GM19035 (cell line): ENCODE results near the gene STK32C.
A peak's percentile ranks its signal among the peaks of the same experiment; 100 is the strongest.

Experiments used
- ATAC-seq: cut with Tn5 transposase; IDR thresholded peaks from one replicate; pipeline ENCODE4 v1.9.1; 2021; ENCODE audit not compliant: unreplicated experiment

STK32C gene

DNA sequence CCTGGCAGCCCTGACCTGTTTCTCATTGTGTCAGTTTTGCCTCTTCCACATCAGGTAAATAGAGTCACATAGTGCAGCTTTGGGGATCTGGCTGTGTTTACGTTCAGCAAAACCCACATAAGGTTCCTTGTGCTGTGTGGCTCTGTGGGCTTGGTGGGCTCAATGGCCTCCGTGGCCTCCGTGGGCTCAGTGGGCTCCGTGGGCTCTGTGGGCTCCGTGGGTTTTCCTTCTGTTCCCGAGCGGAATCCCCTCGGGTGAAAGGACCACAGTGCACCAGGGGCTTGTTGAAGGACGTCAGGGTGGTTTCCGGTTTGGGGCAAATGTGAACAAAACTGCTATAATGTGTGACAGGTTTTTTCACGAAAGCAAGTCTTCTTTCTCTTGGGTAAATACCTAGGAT, 133.5 kb downstream of the STK32C start:
- ATAC-seq = no peak

DNA sequence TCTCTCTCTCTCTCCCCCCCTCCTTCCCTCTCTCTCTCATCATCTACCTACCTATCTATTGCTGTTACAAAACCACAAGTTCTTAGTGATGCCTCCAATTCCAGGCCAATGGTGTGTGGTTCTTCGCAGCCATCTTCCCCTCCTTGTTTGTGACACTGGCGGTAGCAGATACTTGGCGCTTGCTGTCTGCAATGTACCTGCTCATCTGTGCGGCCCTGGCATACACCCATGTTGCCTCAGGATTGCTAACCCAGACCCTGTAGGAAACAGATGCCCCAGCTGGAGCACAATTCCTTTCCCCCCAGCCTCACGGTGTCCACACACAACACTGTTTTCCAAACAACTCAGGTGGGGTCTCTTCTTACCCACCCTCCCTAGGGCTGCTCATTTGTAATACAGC, 134.6 kb downstream of the STK32C start:
- no peak for ATAC-seq

DNA sequence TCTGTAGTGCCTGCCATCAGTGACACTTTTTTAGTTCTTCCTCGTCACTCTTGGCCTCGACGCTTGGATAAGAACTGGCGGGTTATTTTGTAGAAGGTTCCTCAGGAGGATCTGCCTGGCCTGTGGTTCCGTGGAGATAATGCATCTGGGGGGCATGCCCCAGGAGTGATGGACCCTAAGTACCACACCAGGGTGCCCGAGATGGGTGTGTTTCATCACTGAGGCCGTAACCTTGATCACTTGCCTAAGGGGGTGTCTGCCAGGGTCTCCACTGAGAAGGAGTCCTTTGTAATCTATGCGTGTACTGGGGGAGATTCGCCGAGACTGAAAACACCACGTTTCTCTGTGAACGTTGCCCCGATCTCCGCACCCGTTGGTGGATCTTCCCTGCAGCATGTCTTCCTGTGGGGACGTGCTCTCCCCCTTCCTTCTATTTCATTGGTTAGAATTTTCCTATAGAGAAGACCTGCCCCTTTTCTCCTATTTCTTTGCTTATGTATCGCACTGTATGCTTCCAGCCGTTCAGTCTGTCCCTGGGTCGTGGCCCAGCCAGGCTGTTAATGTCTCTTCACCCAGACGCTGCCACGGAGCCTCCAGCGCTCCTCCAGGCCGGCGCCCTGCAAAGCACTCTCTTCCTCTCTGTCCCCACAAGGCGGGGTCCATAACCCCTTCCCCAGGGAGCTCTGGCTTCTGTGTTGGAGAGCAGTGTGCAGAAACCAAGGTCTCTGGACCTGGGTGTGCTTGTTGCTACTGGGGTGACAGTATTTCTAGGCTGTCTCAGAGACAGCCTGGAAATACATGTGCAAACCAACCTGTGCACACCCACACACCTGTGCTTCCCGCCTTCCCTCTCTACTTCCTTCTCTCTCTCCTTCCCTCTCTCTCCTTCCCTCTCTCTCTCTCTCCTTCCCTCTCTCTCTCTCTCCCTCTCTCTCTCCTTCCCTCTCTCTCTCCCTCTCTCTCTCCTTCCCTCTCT, 135.4 kb downstream of the STK32C start:
- ATAC-seq = no peak

DNA sequence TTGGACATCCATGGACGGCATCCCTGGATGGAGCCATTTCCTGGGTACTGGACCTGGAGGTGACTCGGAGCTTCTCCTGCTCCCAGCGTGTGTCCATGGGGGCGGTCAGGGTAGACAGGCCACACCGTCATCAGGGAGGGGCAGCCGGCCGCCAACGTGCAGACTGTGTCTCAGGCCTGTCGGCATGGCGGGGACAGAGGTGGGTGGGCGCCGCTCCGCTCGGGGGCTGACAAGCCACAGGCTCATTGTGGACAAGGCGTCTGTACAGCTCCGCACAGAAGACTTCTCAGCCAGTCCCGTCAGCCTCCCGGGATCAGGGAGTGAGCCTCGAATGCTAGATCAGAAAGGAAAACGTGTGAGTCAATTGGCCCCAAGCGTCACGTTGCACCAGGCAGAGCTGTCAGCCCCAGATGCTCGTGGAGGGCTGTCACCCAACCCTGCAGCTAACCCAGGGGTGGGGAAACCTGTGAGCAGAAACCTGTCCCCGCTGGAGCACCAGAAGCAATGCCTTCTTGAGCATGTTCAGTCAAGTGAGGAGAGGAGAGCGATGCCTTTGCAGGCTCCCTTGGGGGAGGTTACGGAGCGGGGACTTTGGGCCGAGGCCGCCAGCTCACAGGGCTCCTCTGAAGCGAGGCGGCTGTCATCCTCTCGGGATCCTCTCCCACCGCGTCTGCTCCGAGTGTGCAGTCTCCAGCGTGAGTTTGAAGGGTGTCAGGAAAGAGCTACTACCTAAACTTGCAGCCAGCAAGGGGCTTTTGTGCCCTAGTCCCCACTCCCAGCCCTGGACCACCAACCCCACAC, 137.0 kb downstream of the STK32C start:
- no peak for ATAC-seq

DNA sequence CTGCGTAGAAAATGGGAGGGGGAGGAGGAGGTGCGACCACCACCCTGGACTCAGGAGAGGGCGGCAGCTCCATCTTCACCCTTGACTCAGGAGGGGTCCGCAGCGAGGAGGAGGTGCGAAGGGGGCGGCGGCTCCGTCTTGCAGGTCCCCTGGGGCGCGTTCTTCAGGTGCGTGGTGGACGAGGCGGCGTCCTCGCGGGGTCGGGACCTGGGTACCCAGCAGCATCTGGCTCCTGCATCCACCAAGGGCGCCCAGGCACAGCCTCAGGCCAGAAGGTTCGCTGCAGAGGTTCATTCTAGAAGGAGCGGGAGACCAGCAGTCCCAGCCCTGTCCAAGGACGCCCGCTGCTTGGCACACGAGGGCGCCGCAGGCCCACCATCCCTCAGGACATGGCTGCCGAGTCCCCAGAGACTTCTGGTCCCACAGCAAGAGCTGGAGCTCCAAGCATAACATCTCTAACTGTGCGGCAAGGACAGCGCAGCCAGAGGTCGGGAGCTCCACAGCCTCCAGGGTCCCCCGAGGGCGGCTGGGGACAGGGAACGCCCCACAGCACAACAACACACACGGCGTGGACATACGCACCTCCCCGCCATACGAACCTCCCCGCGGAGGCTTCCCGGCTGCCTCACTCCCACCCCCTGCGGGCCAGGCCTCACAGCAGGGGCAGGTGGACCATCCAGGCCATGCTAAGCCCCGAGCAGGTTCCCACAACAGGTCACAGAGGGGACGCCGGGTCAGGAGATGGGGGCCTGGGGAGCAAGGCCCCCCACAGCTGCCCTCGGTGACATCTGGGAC, 137.8 kb downstream of the STK32C start:
- no peak for ATAC-seq

DNA sequence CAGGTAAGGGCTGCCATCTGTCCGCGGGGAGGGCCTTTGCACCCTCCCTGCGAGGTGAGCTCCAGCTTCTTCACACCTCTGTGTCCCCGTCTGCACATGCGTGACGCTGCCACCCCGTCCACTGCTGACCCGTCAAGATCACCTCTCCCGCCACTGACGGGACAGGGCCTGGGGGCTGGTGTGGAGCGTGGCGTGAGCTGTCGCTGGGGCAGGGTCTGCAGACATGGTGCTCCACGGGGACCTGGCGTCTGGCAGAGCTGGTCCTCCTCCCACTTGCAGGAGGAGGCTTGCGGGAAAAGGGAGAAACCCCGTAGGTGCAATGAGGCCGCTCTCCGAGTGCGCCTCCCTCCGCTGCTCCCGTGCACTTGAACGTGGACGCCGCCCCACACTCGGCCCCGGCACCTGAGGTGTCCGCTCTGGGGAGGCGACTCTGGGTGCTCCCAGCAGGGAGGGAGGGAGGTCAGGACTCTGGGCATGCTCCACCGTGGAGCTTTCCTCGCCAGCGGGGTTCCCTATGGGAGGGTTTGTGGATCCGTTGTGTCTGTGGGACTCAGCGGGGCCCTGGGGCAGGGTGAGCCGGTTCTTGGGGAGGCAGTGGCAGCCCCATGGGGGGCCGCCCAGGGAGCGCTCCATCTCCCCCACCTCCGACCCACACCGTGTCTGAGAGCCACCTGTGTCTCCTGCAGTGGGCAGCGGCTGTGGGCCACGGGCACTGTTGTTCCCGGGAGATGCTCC, 138.6 kb downstream of the STK32C start:
- no peak for ATAC-seq

DNA sequence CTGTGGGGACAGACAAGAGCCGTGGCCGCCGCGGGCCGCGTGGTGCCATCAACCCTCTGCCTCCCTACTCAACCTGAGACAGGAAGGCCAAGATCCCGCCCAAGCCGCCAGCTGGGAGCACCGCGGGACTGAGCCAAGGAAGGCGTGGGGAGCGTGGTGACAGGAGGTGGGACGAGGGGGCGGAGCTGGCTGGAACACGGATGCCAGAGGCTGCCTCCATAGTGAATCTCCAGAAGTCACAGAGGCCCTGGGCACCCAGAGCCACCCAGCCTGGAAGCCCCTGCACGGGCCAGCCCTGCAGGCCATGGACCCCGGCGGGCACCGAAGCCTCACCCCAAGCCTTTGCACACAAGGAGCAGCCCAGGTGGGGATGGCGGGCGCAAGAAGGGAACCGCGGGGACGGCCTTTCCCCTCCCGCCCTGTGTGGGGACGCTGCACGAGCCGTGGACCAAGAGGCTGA, 139.1 kb downstream of the STK32C start:
- ATAC-seq = no peak

DNA sequence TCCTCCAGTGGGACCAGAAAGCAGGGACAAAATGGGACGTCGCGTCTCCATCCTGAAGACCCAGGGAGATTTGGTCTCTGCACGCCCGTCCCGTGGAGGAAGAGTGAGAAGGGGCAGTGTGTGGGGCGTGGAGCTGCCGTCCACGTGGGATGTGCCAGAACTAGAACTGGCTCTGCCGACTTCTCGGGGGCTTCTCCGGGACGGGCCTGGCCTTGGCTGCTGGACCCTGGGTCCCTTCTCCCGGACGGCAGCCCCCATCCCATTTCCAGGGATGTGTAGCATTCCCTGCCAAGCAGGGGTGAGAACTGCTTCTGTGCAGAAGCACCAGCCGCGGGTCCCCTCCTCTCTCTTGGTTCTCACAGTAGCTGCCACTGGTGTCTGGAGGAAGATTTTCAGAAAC, 139.8 kb downstream of the STK32C start:
- no peak for ATAC-seq

DNA sequence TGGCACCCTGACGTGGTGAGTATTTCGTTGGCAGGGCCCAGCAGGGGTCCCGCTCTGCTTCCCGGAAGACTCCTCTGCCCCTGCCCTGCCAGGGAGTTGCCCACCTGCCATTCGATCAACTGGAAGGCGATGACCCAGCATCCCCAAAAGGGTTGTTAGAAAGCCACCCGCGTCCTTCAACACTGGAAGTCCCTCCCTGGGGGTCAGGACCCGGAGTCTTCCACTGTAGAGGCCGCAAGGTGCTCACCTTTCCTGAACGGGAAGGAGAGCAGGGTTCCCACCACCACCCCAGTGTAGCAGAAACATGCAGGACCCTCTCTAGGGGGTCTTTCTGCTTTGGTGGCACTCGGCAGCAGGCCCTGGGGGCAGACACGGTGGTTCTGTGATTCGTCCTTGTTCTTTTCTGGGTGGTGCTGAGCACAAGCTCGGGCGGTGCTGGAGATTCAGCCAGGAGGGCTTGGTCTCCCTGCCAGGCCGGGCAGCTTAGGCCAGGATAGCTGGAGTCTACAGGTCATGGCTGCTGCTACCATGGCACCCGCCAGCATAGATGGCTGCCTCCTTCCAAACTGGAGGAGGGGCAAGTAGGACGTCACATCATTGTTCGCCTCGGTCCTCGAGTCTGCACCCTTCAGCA, 140.6 kb downstream of the STK32C start:
- no peak for ATAC-seq

DNA sequence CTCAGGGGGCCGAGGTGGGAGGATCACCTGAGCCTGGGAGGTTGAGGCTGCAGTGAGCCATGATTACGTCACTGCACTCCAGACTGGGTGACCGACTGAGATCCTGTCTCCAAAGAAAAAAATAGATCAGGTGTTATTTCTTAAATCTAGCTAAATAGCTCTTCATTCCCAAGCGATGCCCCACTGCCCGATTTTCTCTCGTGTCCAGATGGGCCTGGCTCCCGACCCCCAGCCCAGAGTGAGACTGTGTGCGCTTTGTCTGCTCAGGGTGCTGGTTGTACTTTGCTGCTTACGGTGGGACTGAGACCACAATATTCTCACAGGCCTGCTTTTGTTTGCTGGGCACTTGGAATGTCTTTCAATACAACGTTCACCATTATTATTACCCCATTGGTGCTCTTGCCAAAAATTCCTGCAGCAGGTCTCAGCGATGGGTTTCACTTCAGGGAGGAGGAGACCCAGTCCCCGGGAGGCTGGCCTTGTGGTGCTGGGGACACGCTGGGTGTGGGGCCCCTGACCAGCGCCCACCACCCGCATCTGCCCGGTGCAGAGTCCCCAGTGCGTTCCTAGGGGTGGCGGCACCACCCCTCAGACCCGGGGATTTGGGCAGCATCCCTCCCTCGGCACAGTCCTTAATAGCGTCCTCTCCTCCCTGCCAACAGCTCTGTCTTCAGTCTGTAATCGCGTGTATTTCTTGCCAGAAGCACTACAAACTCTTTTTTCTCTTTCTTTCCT, 141.4 kb downstream of the STK32C start:
- no peak for ATAC-seq

DNA sequence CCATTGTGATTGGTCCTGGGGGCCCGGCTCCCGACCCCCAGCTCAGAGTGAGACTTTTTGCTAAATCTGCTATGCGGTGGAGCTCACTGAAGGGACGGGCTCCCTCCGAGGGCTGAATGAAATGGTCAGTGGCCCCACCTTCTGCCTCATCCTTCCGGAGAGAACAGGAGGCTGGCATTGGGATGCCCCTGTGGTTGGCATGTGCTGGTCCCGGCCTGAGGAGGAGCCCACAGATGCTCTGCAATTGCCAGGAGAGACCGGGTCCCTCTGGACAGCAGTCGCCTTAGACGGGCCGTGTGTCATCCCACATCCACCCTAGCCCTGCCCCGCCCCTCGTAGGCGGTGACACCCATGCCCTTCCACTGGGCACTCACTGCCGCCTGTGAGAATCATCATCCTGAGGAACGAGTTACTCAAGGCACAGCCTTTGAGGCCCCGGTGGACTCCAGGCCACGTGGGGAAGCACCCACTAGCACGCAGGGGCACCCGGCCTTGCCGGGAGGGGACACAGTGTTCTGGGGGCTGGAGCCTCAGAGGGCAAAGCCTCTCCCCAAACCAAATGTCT, 142.3 kb downstream of the STK32C start:
- ATAC-seq = no peak

DNA sequence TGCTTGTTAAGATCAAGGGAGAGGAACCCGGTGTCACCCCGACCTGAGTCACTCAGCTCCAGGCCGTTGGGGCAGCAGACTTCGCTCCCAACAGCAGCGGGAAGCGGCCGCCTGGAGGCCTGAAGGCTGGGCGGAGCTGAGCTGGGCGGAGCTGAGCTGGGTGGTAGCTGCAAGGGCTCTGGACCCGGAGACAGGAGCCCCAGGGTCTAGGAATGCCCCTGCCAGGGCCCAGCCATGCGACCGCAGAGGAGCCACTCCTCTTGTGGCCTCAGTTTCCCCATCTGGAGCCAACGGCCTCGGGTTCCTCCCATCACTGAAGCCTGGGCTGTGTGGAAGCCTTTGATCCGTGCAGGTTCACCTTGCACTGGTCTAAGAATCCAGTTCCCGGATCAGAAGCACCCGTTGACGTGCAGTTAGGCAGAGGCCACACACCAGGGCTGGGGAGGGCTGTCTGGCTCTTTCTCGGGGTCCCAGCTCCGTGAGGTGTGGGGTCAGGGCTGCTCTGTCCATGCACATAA, 142.9 kb downstream of the STK32C start:
- no peak for ATAC-seq

DNA sequence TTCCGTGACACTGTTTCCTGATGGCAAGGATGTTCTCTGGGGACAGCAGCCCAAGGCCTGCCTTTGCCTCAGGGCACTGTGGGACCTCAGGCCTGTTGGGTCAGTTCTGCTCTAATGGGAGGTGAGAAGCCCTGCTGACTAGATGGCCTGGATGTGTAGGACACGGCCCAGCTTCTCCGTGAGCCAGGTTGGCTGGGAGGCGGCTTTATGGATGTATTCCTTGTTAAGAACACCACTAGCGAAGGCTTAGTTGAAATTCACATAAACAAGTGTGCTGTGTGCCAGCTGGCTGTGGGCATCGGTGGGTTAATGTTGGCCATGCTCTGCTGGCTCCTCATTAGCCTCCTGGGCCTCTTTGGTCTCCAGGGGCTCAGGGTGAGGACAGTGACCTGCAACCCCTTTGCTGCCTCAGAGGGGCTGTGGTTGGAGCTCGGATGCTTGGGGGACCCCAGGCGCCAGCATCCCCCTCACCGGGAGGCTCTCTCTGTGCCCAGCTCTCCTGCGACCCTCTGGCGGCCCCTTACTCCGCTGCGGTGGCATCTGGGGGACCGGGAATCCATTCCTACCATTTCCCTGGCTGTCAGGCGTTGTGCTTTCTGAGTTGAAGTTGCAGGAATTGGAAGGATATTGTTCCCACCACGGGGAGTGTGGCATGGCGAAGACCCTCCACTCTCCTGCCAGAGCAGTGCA, 143.8 kb downstream of the STK32C start:
- no peak for ATAC-seq

DNA sequence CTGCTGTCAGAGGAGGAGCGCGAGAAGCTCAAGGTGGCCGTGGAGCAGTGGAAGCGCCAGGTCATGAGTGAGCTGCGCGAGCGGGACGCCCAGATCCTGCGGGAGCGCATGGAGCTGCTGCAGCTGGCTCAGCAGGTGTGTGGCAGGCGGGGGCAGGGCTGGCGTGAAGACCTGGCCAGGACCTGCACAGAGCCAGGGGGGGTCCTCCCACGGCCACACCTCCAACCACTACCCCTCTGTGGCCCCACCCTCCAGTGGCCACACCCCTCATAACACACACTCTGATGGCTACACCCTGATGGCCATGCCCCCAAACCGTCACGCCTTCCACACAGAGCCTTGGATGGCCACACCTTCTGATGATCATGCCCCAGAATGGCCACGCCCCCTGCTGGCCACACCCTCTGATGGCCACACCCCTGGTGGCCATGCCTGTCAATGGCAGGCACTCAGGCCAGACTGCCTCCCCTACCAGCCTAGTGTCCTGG, 144.4 kb downstream of the STK32C start:
- peak; percentile 74 for ATAC-seq

DNA sequence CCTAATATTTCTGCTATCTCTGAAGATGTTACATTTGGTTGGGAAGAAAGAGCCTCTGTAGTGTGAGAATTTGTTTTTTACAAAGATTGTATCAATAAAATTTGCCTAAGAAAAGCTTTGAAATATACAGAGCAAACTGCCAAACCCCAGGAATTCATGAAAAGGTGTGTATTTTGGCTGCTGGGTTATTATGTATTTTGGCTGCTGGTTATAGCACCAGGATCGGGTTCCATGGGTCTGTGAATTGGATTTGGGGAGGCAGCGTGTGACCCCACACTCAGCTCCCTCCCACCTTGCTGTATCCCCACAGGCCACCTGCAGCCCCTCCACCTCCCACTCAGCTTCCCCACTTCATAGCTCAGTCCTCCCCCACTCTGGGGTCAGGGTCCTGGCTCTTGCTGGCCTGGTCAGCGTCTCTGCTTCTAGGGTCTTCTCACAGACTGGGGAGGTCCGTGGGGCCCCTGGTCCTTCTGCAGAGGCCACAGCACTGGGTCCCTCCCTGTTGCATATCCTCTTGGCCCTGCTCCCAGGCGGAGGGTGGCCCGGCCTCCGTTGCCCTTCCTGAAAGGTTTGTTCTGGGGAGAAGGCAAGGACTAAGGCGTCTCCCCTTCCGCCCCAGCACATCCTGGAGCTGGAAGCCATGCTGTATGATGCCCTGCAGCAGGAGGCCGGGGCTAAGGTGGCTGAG, 145.0 kb downstream of the STK32C start:
- ATAC-seq = no peak

DNA sequence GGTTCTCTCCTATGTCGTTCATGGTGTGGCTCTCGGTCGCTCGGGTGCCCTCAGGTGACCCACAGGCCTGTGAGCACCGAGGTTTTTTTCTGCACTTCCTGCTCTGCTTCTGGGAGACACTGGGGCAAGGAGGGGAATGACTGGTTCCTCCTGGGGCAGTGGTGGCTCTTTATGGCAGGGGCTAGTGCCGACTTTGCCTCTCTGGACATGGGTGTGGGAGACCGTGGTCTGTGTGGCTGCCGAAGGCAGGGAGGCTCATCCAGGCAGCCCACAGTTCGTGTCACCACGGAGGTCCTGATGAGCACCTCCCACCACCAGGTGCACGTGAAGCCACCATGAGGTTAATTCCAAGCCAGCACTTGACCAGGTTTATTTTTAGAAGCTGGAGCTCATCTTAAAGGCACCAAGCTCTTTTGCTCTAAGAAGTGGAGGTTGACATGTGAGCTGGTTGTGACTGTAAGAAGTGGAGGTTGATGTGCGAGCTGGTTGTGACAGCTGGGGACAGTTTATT, 145.7 kb downstream of the STK32C start:
- no peak for ATAC-seq
